Liver (tissue), 9 donors: Measurements from ENCODE around the gene FRMD4A. TPM values are rescaled to one million over a fixed set of nuclear protein-coding genes. Genes with fewer than 3 reads are reported as not detected.

Source experiments
- DNase-seq: peaks from one replicate; pipeline ENCODE4 v3.0.0-alpha.2; 2017; ENCODE audit warnings: low spot score
- H3K27ac ChIP-seq, 2 donors: one replicate each; pipeline ENCODE4 v1.7.0; 2013; ENCODE audit warnings: inconsistent platforms in 2 of 2, low read length in 2 of 2, control low read depth in 1 of 2, low read depth in 1 of 2, mild to moderate bottlenecking in 1 of 2
- H3K27me3 ChIP-seq, 4 donors: one replicate each; pipeline versions ENCODE4 v1.6.1 to v1.7.0; 2013; ENCODE audit warnings: low read length in 3 of 4, inconsistent platforms in 1 of 4, mild to moderate bottlenecking in 1 of 4, moderate library complexity in 1 of 4; ENCODE audit not compliant: control insufficient read depth in 4 of 4, insufficient read depth in 4 of 4
- H3K36me3 ChIP-seq, 4 donors: one replicate each; pipeline versions ENCODE4 v1.6.1 to v1.7.0; 2013; ENCODE audit warnings: low read length in 3 of 4, mild to moderate bottlenecking in 3 of 4, low read depth in 1 of 4, moderate library complexity in 1 of 4; ENCODE audit not compliant: control insufficient read depth in 4 of 4, insufficient read depth in 3 of 4
- H3K4me1 ChIP-seq, 4 donors: one replicate each; pipeline versions ENCODE4 v1.6.1 to v1.7.0; 2013; ENCODE audit warnings: low read length in 3 of 4, mild to moderate bottlenecking in 3 of 4, moderate library complexity in 1 of 4; ENCODE audit not compliant: control insufficient read depth in 4 of 4, insufficient read depth in 4 of 4
- H3K4me3 ChIP-seq, 3 donors: one replicate each; pipeline versions ENCODE4 v1.6.1 to v1.7.0; 2013; ENCODE audit warnings: low read length in 3 of 3, control low read depth in 1 of 3, low read depth in 1 of 3, mild to moderate bottlenecking in 1 of 3
- H3K9ac ChIP-seq, 2 donors: one replicate each; pipeline ENCODE4 v1.7.0; 2013; ENCODE audit warnings: low read length in 2 of 2, mild to moderate bottlenecking in 2 of 2, moderate library complexity in 2 of 2, control low read depth in 1 of 2, low read depth in 1 of 2
- H3K9me3 ChIP-seq, 4 donors: one replicate each; pipeline versions ENCODE4 v1.6.1 to v1.7.0; 2013; ENCODE audit warnings: low read length in 3 of 4; ENCODE audit not compliant: control insufficient read depth in 4 of 4
- ATF3 ChIP-seq: IDR thresholded peaks from 2 replicates; pipeline ENCODE4 v1.6.1; 2016; ENCODE audit warnings: antibody characterized with exemption
- CTCF ChIP-seq: fragments of 150-350 bp; IDR thresholded peaks from 2 replicates; pipeline ENCODE4 v1.5.1; 2017; ENCODE audit warnings: improper control_type of control experiment, low read depth, low read length; ENCODE audit not compliant: missing input control
- EGR1 ChIP-seq, 2 donors: IDR thresholded peaks; 2 replicates each; pipeline ENCODE4 v1.6.1; 2016 to 2018; ENCODE audit warnings: antibody characterized with exemption in 2 of 2, low read depth in 2 of 2
- FOXA1 ChIP-seq: IDR thresholded peaks from 2 replicates; pipeline ENCODE4 v1.6.1; 2016; ENCODE audit warnings: antibody characterized with exemption
- FOXA2 ChIP-seq: IDR thresholded peaks from 2 replicates; pipeline ENCODE4 v1.6.1; 2016; ENCODE audit warnings: antibody characterized with exemption
- GABPA ChIP-seq, 2 donors: IDR thresholded peaks in 1 of 2; conservative IDR thresholded peaks in 1 of 2; 2 replicates each; pipeline ENCODE4 v1.6.1; 2016; ENCODE audit warnings: antibody characterized with exemption in 2 of 2, mild to moderate bottlenecking in 1 of 2, moderate library complexity in 1 of 2
- HNF4A ChIP-seq, 2 donors: conservative IDR thresholded peaks; 2 replicates each; pipeline ENCODE4 v1.6.1; 2016; ENCODE audit warnings: antibody characterized with exemption in 2 of 2, mild to moderate bottlenecking in 2 of 2
- HNF4G ChIP-seq: IDR thresholded peaks from 2 replicates; pipeline ENCODE4 v1.6.1; 2016; ENCODE audit warnings: antibody characterized with exemption
- JUND ChIP-seq, 2 donors: IDR thresholded peaks; 2 replicates each; pipeline ENCODE4 v1.6.1; 2016; ENCODE audit warnings: antibody characterized with exemption in 2 of 2
- MAX ChIP-seq: IDR thresholded peaks from 2 replicates; pipeline ENCODE4 v1.6.1; 2016; ENCODE audit warnings: antibody characterized with exemption
- NR2F2 ChIP-seq: IDR thresholded peaks from 2 replicates; pipeline ENCODE4 v1.6.1; 2016; ENCODE audit warnings: antibody characterized with exemption
- RAD21 ChIP-seq, 2 donors: IDR thresholded peaks; 2 replicates each; pipeline ENCODE4 v1.6.1; 2016; ENCODE audit warnings: antibody characterized with exemption in 2 of 2, mild to moderate bottlenecking in 2 of 2
- REST ChIP-seq: IDR thresholded peaks from 2 replicates; pipeline ENCODE4 v1.6.1; 2016; ENCODE audit warnings: antibody characterized with exemption, mild to moderate bottlenecking
- RXRA ChIP-seq, 2 donors: IDR thresholded peaks; 2 replicates each; pipeline ENCODE4 v1.6.1; 2017 to 2018; ENCODE audit warnings: antibody characterized with exemption in 2 of 2, mild to moderate bottlenecking in 1 of 2
- SP1 ChIP-seq: IDR thresholded peaks from 2 replicates; pipeline ENCODE4 v1.6.1; 2018; ENCODE audit warnings: antibody characterized with exemption, mild to moderate bottlenecking
- TAF1 ChIP-seq: conservative IDR thresholded peaks from 2 replicates; pipeline ENCODE4 v1.6.1; 2016; ENCODE audit warnings: antibody characterized with exemption, mild to moderate bottlenecking
- ZBTB33 ChIP-seq: IDR thresholded peaks from 2 replicates; pipeline ENCODE4 v1.6.1; 2016; ENCODE audit warnings: antibody characterized with exemption
- WGBS: extraction: QIAGEN DNeasy Blood & Tissue Kit; methylation state at CpG from one replicate; pipeline ENCODE4 v1.1.7; 2013; 5-methylcytosine and 5-hydroxymethylcytosine counted together
- polyA plus RNA-seq, 2 donors: library from polyadenylated mRNA; stranded (reverse) in 1 of 2; unstranded in 1 of 2; fragments of 200-250 nt in 1 of 2; fragments of >200 nt in 1 of 2; fragmentation: Nextera tagmentation in 1 of 2; extraction: Ambion mirVana in 1 of 2; gene quantifications; one replicate each; pipeline versions ENCODE4 v1.2.1 to v1.2.3, GENCODE V29; 2013 to 2015
- total RNA-seq, 2 donors: library from RNA; depleted of rRNA; stranded (reverse); fragments of >200 nt; gene quantifications; one replicate each; pipeline ENCODE4 v1.2.3, GENCODE V29; 2014
- donor health status: healthy.
- donor health status: healthy.
- donor health status: healthy.
- donor health status: healthy.
- donor health status: healthy.

FRMD4A gene
- total and polyA plus RNA-seq, 4 donors = 8.2 to 34.3 (median 13.1) TPM

- no peaks in the 10 kb centered on the region for H3K27me3 ChIP-seq
- no peak overlapping the region for H3K27ac ChIP-seq
- no peak overlapping the region for H3K4me3 ChIP-seq
- no peak overlapping the region for H3K9ac ChIP-seq
- no peaks in the 10 kb centered on the region for H3K36me3 ChIP-seq
- WGBS = 74% methylated on average over 6 of the region's 6 CpGs
- DNase-seq = no peak
- H3K9me3 ChIP-seq = no peaks in the 10 kb centered on the region
- TF ChIP-seq RXRA (IDR thresholded peaks at IDR 0.05) (no peak), CTCF (no peak), FOXA1 (no peak), REST (no peak), TAF1 (no peak), ZBTB33 (no peak), FOXA2 (no peak), SP1 (no peak), MAX (no peak), GABPA (IDR thresholded peaks at IDR 0.05 in 1 of 2, conservative IDR thresholded peaks at IDR 0.05 in 1 of 2) (no peak), EGR1 (IDR thresholded peaks at IDR 0.05; ENCODE audit: low read depth in 2 of 2) (no peak), ATF3 (no peak), RAD21 (IDR thresholded peaks at IDR 0.05) (no peak), NR2F2 (no peak), HNF4A (conservative IDR thresholded peaks at IDR 0.05) (no peak), JUND (IDR thresholded peaks at IDR 0.05) (no peak)
- H3K4me1 ChIP-seq = no peaks in the 10 kb centered on the region
These were observed 34.5 kb upstream of the FRMD4A start for GRCh38 chr10:14365266-14365665.

- Histone ChIP-seq H3K27me3 (peaks cover 0 to 3% (median 0%) of the 10 kb centered on the region in 4 donors), H3K4me3 (no peak overlapping the region), H3K9me3 (no peaks in the 10 kb centered on the region), H3K36me3 (no peaks in the 10 kb centered on the region), H3K9ac (no peak overlapping the region), H3K27ac (no peak overlapping the region), H3K4me1 (no peaks in the 10 kb centered on the region)
- DNase-seq = no peak
- TF ChIP-seq GABPA (IDR thresholded peaks at IDR 0.05 in 1 of 2, conservative IDR thresholded peaks at IDR 0.05 in 1 of 2) (no peak), HNF4A (conservative IDR thresholded peaks at IDR 0.05) (no peak), RAD21 (IDR thresholded peaks at IDR 0.05) (no peak), TAF1 (no peak), HNF4G (no peak), RXRA (IDR thresholded peaks at IDR 0.05) (no peak), JUND (IDR thresholded peaks at IDR 0.05) (no peak), REST (no peak), EGR1 (IDR thresholded peaks at IDR 0.05; ENCODE audit: low read depth in 2 of 2) (no peak), CTCF (no peak), NR2F2 (no peak)
These were observed 31.4 kb upstream of the FRMD4A start for GRCh38 chr10:14362104-14362503.
